Neural cell (in vitro differentiated cells): ENCODE data around the gene MYO1D.

Experiments
- CTCF ChIP-seq: fragments of 450-650 bp; IDR thresholded peaks from 2 replicates; pipeline ENCODE4 v1.5.1; 2014; ENCODE audit warnings: antibody characterized with exemption, mild to moderate bottlenecking, moderate library complexity; ENCODE audit not compliant: poor library complexity, severe bottlenecking
- EP300 ChIP-seq: fragments of 450-650 bp; conservative IDR thresholded peaks from 2 replicates; pipeline ENCODE4 v1.6.1; 2014; ENCODE audit warnings: antibody characterized with exemption, mild to moderate bottlenecking, moderate library complexity; ENCODE audit not compliant: poor library complexity, severe bottlenecking
- EZH2 ChIP-seq: fragments of 200-600, 300-800 bp; shearing (Covaris generic), sonication (generic); IDR thresholded peaks from 2 replicates; pipeline ENCODE4 v1.6.1; 2014; ENCODE audit warnings: antibody characterized with exemption, low read length, borderline replicate concordance, mild to moderate bottlenecking; ENCODE audit not compliant: insufficient read depth, poor library complexity, severe bottlenecking
- MXI1 ChIP-seq: fragments of 450-650 bp; conservative IDR thresholded peaks from 2 replicates; pipeline ENCODE4 v1.6.1; 2014; ENCODE audit warnings: antibody characterized with exemption, mild to moderate bottlenecking; ENCODE audit not compliant: poor library complexity, severe bottlenecking
- POLR2AphosphoS5 ChIP-seq: IDR thresholded peaks from 2 replicates; pipeline ENCODE4 v1.6.1; 2012
- RAD21 ChIP-seq: fragments of 450-650 bp; conservative IDR thresholded peaks from 2 replicates; pipeline ENCODE4 v1.6.1; 2014; ENCODE audit warnings: antibody characterized with exemption, mild to moderate bottlenecking, moderate library complexity
- SMC3 ChIP-seq: fragments of 450-650 bp; conservative IDR thresholded peaks from 2 replicates; pipeline ENCODE4 v1.6.1; 2014; ENCODE audit warnings: antibody characterized with exemption, mild to moderate bottlenecking, moderate library complexity; ENCODE audit not compliant: poor library complexity
- TAF1 ChIP-seq: IDR thresholded peaks from 2 replicates; pipeline ENCODE4 v1.6.1; 2012; ENCODE audit warnings: low read depth
- TF ChIP-seq, protein P1 (sequence below): IDR thresholded peaks from 2 replicates; pipeline ENCODE4 v1.6.1; 2012; ENCODE audit warnings: borderline replicate concordance

GRCh38 chr17:32593003-32593402 lies 283.9 kb downstream of the MYO1D start:
- TF ChIP-seq CTCF (no peak), EZH2 (no peak), EP300 (no peak), POLR2AphosphoS5 (no peak), SMC3 (no peak), RAD21 (no peak), TAF1 (no peak), MXI1 (no peak)
- TF ChIP-seq, protein P1, sequence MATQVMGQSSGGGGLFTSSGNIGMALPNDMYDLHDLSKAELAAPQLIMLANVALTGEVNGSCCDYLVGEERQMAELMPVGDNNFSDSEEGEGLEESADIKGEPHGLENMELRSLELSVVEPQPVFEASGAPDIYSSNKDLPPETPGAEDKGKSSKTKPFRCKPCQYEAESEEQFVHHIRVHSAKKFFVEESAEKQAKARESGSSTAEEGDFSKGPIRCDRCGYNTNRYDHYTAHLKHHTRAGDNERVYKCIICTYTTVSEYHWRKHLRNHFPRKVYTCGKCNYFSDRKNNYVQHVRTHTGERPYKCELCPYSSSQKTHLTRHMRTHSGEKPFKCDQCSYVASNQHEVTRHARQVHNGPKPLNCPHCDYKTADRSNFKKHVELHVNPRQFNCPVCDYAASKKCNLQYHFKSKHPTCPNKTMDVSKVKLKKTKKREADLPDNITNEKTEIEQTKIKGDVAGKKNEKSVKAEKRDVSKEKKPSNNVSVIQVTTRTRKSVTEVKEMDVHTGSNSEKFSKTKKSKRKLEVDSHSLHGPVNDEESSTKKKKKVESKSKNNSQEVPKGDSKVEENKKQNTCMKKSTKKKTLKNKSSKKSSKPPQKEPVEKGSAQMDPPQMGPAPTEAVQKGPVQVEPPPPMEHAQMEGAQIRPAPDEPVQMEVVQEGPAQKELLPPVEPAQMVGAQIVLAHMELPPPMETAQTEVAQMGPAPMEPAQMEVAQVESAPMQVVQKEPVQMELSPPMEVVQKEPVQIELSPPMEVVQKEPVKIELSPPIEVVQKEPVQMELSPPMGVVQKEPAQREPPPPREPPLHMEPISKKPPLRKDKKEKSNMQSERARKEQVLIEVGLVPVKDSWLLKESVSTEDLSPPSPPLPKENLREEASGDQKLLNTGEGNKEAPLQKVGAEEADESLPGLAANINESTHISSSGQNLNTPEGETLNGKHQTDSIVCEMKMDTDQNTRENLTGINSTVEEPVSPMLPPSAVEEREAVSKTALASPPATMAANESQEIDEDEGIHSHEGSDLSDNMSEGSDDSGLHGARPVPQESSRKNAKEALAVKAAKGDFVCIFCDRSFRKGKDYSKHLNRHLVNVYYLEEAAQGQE: no peak
